Measurements from ENCODE around the gene ARID3A. TPM values are rescaled to one million over a fixed set of nuclear protein-coding genes. Genes with fewer than 3 reads are reported as not detected.

The ARID3A gene
- total RNA-seq, 2 experiments from 2014 or later: 25.1 to 36.0 TPM

DNA sequence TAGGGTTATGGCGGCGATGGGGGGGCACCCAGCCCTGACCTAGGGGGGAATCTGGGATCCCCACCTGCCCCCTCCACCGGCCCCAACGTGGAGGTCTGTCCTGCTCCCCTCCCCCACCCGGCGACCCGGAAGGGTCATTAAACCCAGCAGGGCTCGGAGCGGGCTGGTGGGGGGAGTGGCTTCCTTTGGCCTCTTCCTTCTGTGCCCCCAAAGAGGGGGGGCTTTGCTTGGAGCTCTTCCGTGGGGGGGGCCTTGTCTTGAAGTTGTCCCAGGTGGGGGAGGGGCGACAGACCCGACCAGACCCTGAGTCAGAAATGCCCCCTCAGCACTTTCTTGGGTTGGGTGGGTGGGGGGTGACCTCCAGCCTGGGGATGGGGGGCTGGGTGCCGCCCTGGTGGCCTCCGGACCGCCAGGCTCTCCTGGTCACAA is 1.5 kb downstream of the ARID3A start:
- CTCF ChIA-PET: no interaction called here
- Mint-ChIP-seq H3K9me3 (ENCODE audit: low read depth) (no peaks in the 10 kb centered on the region), H3K4me1 (peaks cover 10% of the 10 kb centered on the region), H3K27ac (no peak overlapping the region), H3K4me3 (no peak overlapping the region), H3K36me3 (ENCODE audit: low read depth) (peaks cover 3% of the 10 kb centered on the region), H3K27me3 (no peaks in the 10 kb centered on the region)
- DNase-seq (no peak), ATAC-seq (no peak)
- intact Hi-C loops (cut with DNase I, micrococcal nuclease): loop anchor here in 1 of 2 experiments (10.0 kb wide), 2 partner anchors 267 to 317 kb away; partner anchors contain the start of genes ATP5F1D and MIDN
- POLR2A ChIA-PET: no interaction called here

GRCh38 chr19:927780-928401 is 2.1 kb downstream of the ARID3A start:
- ATAC-seq (no peak), DNase-seq (no peak)
- intact Hi-C loops (cut with DNase I, micrococcal nuclease): loop anchor here in 1 of 2 experiments (10.0 kb wide), 2 partner anchors 267 to 317 kb away; partner anchors contain the start of genes ATP5F1D and MIDN
- H3K4me3 Mint-ChIP-seq: no peak overlapping the region
- no peaks in the 10 kb centered on the region for H3K27me3 Mint-ChIP-seq
- peaks cover 13% of the 10 kb centered on the region for H3K4me1 Mint-ChIP-seq
- CTCF ChIA-PET: no interaction called here
- no peaks in the 10 kb centered on the region for H3K9me3 Mint-ChIP-seq (ENCODE audit: low read depth)
- H3K36me3 Mint-ChIP-seq (ENCODE audit: low read depth): peaks cover 3% of the 10 kb centered on the region
- POLR2A ChIA-PET: no interaction called here
- H3K27ac Mint-ChIP-seq: no peak overlapping the region

GRCh38 chr19:928471-929202 is 2.8 kb downstream of the ARID3A start:
- CTCF ChIA-PET: no interaction called here

GRCh38 chr19:929203-929890 is 3.5 kb downstream of the ARID3A start:
- ATAC-seq (no peak), DNase-seq (no peak)
- H3K4me1 Mint-ChIP-seq: peaks cover 12% of the 10 kb centered on the region
- H3K27ac Mint-ChIP-seq: no peak overlapping the region
- ChIA-PET CTCF (no interaction called here), POLR2A (no interaction called here)
- H3K36me3 Mint-ChIP-seq (ENCODE audit: low read depth): peaks cover 3% of the 10 kb centered on the region
- H3K9me3 Mint-ChIP-seq (ENCODE audit: low read depth): no peaks in the 10 kb centered on the region
- H3K4me3 Mint-ChIP-seq: no peak overlapping the region
- no peaks in the 10 kb centered on the region for H3K27me3 Mint-ChIP-seq
- intact Hi-C loops (cut with DNase I, micrococcal nuclease): loop anchor here in 1 of 2 experiments (10.0 kb wide), 2 partner anchors 265 to 315 kb away; partner anchors contain the start of genes ATP5F1D and MIDN

More at GRCh38 chr19:928471-929202, 2.8 kb downstream of the ARID3A start:
- intact Hi-C loops (cut with DNase I, micrococcal nuclease): loop anchor here in 1 of 2 experiments (10.0 kb wide), 2 partner anchors 266 to 316 kb away; partner anchors contain the start of genes ATP5F1D and MIDN
- DNase-seq (no peak), ATAC-seq (no peak)
- POLR2A ChIA-PET: no interaction called here
- no peak overlapping the region for H3K4me3 Mint-ChIP-seq
- H3K27ac Mint-ChIP-seq: no peak overlapping the region
- peaks cover 3% of the 10 kb centered on the region for H3K36me3 Mint-ChIP-seq (ENCODE audit: low read depth)
- peaks cover 15% of the 10 kb centered on the region for H3K4me1 Mint-ChIP-seq
- no peaks in the 10 kb centered on the region for H3K27me3 Mint-ChIP-seq
- no peaks in the 10 kb centered on the region for H3K9me3 Mint-ChIP-seq (ENCODE audit: low read depth)

DNA sequence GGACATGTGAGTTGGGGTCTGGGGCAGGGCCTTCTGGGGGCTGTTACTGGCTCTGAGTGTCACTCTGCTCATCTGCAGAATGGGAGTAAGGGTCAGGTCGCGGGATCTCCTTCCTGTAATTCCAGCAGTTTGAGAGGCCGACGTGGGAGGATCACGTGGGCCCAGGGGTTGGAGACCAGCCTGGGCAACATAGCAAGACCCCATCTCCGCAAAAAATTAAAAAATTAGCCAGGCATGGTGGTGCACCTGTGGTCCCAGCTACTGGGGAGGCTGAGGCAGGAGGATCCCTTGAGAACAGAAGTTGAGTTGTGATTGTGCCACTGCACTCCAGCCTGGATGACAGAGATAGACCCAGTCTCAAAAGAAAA is 4.0 kb downstream of the ARID3A start:
- ChIA-PET POLR2A (no interaction called here), CTCF (no interaction called here)
- DNase-seq: no peak
- no peak overlapping the region for H3K4me3 Mint-ChIP-seq
- no peaks in the 10 kb centered on the region for H3K9me3 Mint-ChIP-seq (ENCODE audit: low read depth)
- no peak for ATAC-seq
- no peaks in the 10 kb centered on the region for H3K27me3 Mint-ChIP-seq
- no peak overlapping the region for H3K27ac Mint-ChIP-seq
- intact Hi-C loops (cut with DNase I, micrococcal nuclease): loop anchor here in 1 of 2 experiments (10.0 kb wide), 2 partner anchors 265 to 315 kb away; partner anchors contain the start of genes ATP5F1D and MIDN
- H3K36me3 Mint-ChIP-seq (ENCODE audit: low read depth): peaks cover 3% of the 10 kb centered on the region
- peaks cover 10% of the 10 kb centered on the region for H3K4me1 Mint-ChIP-seq

DNA sequence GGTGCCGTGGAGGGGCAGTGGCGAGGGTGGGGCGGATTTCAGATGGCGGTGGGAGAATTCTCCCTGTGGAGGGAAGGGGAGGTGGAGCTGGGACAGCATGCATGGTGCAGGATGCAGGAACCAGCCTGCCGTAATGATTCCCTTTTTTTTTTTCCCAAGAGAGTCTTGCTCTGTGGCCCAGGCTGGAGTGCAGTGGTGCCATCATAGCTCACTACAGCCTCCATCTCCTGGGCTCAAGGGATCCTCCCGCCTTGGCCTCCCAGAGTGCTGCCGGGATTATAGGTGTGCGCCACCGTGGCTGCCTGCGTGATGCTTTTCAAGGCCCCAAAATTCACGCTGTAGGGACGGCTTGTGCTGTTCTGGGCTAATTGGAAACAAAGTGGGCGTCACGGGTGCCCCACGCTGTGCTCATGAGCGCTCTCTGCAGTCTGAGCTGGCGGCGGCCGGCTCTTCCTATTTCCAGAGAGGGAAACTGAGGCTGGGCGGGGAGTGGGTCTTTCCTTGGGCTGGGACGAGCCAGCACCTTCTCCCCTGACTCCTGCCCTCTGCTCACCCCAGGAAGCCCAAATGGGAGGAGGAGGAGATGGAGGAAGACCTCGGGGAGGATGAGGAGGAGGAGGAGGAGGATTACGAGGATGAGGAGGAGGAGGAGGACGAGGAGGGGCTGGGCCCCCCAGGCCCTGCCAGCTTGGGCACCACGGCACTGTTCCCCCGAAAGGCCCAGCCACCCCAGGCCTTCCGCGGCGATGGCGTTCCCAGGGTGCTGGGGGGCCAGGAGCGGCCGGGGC is 6.2 kb downstream of the ARID3A start:
- peaks cover 10% of the 10 kb centered on the region for H3K4me1 Mint-ChIP-seq
- no peak overlapping the region for H3K27ac Mint-ChIP-seq
- CTCF ChIA-PET: interaction anchor here (1.3 kb wide), 1 partner anchor 39 kb away, joined by 4 read pairs; no protein-coding TSS in a partner anchor
- intact Hi-C loops (cut with DNase I, micrococcal nuclease): no loop called here
- H3K36me3 Mint-ChIP-seq (ENCODE audit: low read depth): peaks cover 3% of the 10 kb centered on the region
- POLR2A ChIA-PET: no interaction called here
- no peak for DNase-seq
- ATAC-seq: peak; percentile 4
- H3K27me3 Mint-ChIP-seq: no peaks in the 10 kb centered on the region
- H3K4me3 Mint-ChIP-seq: no peak overlapping the region
- H3K9me3 Mint-ChIP-seq (ENCODE audit: low read depth): no peaks in the 10 kb centered on the region

GRCh38 chr19:932648-933552 is 7.1 kb downstream of the ARID3A start:
- Mint-ChIP-seq H3K4me1 (peaks cover 15% of the 10 kb centered on the region), H3K9me3 (ENCODE audit: low read depth) (no peaks in the 10 kb centered on the region), H3K27me3 (no peaks in the 10 kb centered on the region), H3K27ac (no peak overlapping the region), H3K4me3 (peak overlapping the region; percentile 30), H3K36me3 (ENCODE audit: low read depth) (peaks cover 5% of the 10 kb centered on the region)
- DNase-seq (peak; percentile 52), ATAC-seq (peak; percentile 49)
- intact Hi-C loops (cut with DNase I, micrococcal nuclease): no loop called here
- ChIA-PET POLR2A (no interaction called here), CTCF (no interaction called here)

DNA sequence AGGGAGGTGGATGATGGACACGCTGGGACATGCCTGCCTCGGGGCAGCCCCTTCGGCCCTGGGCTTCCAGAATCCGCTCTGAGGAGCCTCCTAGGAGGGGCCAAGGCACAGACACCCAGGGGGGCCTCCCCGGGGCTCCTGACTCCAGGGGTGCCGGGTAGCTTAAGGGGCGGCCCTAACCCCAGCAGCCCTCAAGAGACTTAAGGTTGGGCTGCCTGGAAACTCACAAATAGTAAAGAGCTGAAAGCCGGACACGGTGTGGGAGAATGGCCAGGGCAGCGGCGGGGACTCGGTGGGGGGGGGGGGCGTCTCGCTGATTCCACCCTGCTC is 7.7 kb downstream of the ARID3A start:
- POLR2A ChIA-PET: no interaction called here
- DNase-seq (no peak), ATAC-seq (no peak)
- H3K27ac Mint-ChIP-seq: no peak overlapping the region
- intact Hi-C loops (cut with DNase I, micrococcal nuclease): no loop called here
- H3K4me1 Mint-ChIP-seq: peaks cover 20% of the 10 kb centered on the region
- H3K36me3 Mint-ChIP-seq (ENCODE audit: low read depth): peaks cover 5% of the 10 kb centered on the region
- CTCF ChIA-PET: no interaction called here
- no peaks in the 10 kb centered on the region for H3K9me3 Mint-ChIP-seq (ENCODE audit: low read depth)
- no peaks in the 10 kb centered on the region for H3K27me3 Mint-ChIP-seq
- H3K4me3 Mint-ChIP-seq: no peak overlapping the region

DNA sequence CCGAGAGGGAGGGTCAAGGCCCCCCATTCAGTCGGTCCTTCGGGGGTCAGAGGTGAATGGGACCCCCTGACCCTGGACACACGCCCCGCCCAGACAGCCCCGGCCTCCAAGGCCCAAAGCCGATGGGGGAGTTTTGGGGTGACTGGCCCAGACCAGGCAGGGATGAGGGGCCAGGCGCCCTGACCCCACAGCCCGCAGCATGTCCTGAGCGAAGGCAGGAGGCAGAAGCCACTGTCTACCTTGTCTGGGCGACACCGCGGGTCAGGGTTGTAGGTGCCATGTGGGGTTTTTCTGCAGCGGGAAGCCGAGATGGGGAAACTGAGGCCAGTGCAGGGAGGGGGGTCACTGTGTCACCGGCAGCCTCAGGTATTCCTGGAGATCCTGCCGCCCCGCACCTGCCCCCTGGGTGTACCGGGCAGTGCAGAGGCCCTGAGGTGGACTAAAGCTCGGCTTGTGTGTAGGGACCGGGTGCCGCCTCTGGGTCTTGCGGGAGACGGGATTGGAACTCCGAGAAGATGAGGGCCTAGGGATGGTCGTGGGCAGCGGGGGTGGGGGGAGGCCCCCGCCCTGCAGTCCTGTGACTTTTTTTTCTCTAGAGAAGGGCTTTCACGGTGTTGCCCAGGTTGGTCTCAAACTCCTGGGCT is 8.5 kb downstream of the ARID3A start:
- ChIA-PET POLR2A (no interaction called here), CTCF (interaction anchor here (0.7 kb wide), 1 partner anchor 11 kb away, joined by 4 read pairs; no protein-coding TSS in a partner anchor)

DNA sequence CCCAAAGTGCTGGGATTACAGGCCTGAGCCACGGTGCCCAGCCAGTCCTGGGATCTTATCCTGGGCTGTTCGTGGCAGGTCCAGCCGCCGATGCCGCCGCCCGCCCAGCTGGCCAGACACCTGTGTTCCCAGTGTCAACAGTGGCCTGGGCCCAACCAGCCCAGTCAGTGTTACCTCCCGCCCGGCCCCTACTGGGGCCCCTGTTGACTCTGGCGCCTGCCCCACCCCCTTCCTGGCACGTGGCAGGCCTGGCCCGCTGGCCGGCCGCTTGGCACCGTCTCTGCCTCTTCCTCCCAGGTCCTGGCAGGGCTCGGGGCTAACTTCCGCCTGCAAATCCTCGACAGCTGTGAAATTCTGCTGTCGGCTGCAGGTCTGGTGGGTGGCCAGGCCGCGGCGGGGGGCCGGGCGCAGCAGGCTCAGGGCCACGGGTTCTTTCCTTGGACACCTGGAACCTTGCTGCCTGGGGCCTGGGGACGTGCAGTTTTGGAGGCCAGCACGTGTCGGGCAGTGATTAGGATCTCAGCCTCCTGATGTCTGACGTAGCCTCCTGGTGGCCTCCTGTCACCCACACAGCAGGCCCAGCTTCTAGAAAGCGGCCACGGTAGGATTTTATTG is 9.1 kb downstream of the ARID3A start:
- DNase-seq: no peak
- CTCF ChIA-PET: interaction anchor here (0.7 to 0.8 kb wide), 2 partner anchors 12 to 329 kb away, joined by 3 to 4 read pairs; no protein-coding TSS in a partner anchor
- Mint-ChIP-seq H3K36me3 (ENCODE audit: low read depth) (peaks cover 6% of the 10 kb centered on the region), H3K27ac (no peak overlapping the region), H3K9me3 (ENCODE audit: low read depth) (no peaks in the 10 kb centered on the region), H3K4me3 (no peak overlapping the region), H3K4me1 (peaks cover 25% of the 10 kb centered on the region), H3K27me3 (no peaks in the 10 kb centered on the region)
- POLR2A ChIA-PET: no interaction called here
- intact Hi-C loops (cut with DNase I, micrococcal nuclease): no loop called here
- ATAC-seq: no peak

More for the DNA sequence above, 8.5 kb downstream of the ARID3A start:
- Mint-ChIP-seq H3K27ac (no peak overlapping the region), H3K4me3 (no peak overlapping the region), H3K27me3 (no peaks in the 10 kb centered on the region), H3K4me1 (peaks cover 20% of the 10 kb centered on the region), H3K9me3 (ENCODE audit: low read depth) (no peaks in the 10 kb centered on the region), H3K36me3 (ENCODE audit: low read depth) (peaks cover 5% of the 10 kb centered on the region)
- DNase-seq (no peak), ATAC-seq (no peak)
- intact Hi-C loops (cut with DNase I, micrococcal nuclease): no loop called here

Measured in activated CD4-positive, alpha-beta T cell treated with anti-CD3 and anti-CD28 coated beads for 36 hours (primary cell).